CD4-positive, alpha-beta T cell (primary cell): ENCODE results near the gene MGAT5. TPM values are rescaled to one million over a fixed set of nuclear protein-coding genes. Genes with fewer than 3 reads are reported as not detected.
A peak's percentile ranks its signal among the peaks of the same experiment; 100 is the strongest.

Experiments
- ATAC-seq: fragments of 200-7000 bp; cut with Tn5 transposase; one replicate; pipeline ENCODE4 v1.10.0; 2022; ENCODE audit warnings: mild to moderate bottlenecking; ENCODE audit not compliant: poor library complexity
- CTCF ChIA-PET: fragments of 350-600 bp; sonication (Branson Sonifier 250); formaldehyde crosslinking; loops from one replicate; lab custom pipeline; 2021; ENCODE audit warnings: antibody characterized with exemption, inconsistent platforms; lab: Charles Lee
- POLR2A ChIA-PET: fragments of 350-600 bp; sonication (Branson Sonifier 250); formaldehyde crosslinking; loops from one replicate; lab custom pipeline; 2021; ENCODE audit warnings: antibody characterized with exemption, inconsistent platforms; lab: Charles Lee
- DNase-seq, 14 experiments: peaks; one replicate each; pipeline ENCODE4 v3.0.0-alpha.2; 2013 to 2020; ENCODE audit warnings: mixed read lengths in 2 of 14
- H3K27ac ChIP-seq, 2 donors: one replicate each; pipeline versions ENCODE4 v1.5.1 to v1.7.0; 2013; ENCODE audit warnings: low read length in 2 of 2, low read depth in 1 of 2, mild to moderate bottlenecking in 1 of 2
- H3K27me3 ChIP-seq, 2 experiments: 1 replicate in 1 of 2; 2 replicates in 1 of 2; pipeline versions ENCODE4 v1.6.1 to v1.7.0; 2013; ENCODE audit warnings: low read length in 2 of 2, control low read depth in 1 of 2, mild to moderate bottlenecking in 1 of 2, moderate library complexity in 1 of 2; ENCODE audit not compliant: insufficient read depth in 2 of 2, control insufficient read depth in 1 of 2
- H3K36me3 ChIP-seq: one replicate; pipeline ENCODE4 v1.6.1; 2013; ENCODE audit warnings: low read length, control low read depth; ENCODE audit not compliant: insufficient read depth
- H3K4me1 ChIP-seq: one replicate; pipeline ENCODE4 v1.6.1; 2013; ENCODE audit warnings: low read length, control low read depth; ENCODE audit not compliant: insufficient read depth
- H3K4me3 ChIP-seq: one replicate; pipeline ENCODE4 v1.5.1; 2013; ENCODE audit warnings: mild to moderate bottlenecking, low read length, moderate library complexity
- H3K9me3 ChIP-seq, 2 experiments: 1 replicate in 1 of 2; 2 replicates in 1 of 2; pipeline versions ENCODE4 v1.6.1 to v1.7.0; 2013; ENCODE audit warnings: low read length in 2 of 2, mild to moderate bottlenecking in 2 of 2, control low read depth in 1 of 2, moderate library complexity in 1 of 2; ENCODE audit not compliant: control insufficient read depth in 1 of 2, insufficient read depth in 1 of 2
- H3K27ac Mint-ChIP-seq: one replicate; pipeline ENCODE4 v1.8.0; 2020; ENCODE audit warnings: mixed read lengths
- H3K27me3 Mint-ChIP-seq: one replicate; pipeline ENCODE4 v1.8.0; 2021; ENCODE audit warnings: mixed read lengths
- H3K36me3 Mint-ChIP-seq: one replicate; pipeline ENCODE4 v1.8.0; 2021; ENCODE audit warnings: low read depth, mixed read lengths
- H3K4me1 Mint-ChIP-seq: one replicate; pipeline ENCODE4 v1.8.0; 2021; ENCODE audit warnings: low read depth, mixed read lengths
- H3K4me3 Mint-ChIP-seq: one replicate; pipeline ENCODE4 v1.8.0; 2020; ENCODE audit warnings: mild to moderate bottlenecking, mixed read lengths
- H3K9me3 Mint-ChIP-seq: one replicate; pipeline ENCODE4 v1.8.0; 2020; ENCODE audit warnings: mixed read lengths
- CTCF ChIP-seq: fragments of 200-600 bp; IDR thresholded peaks from one replicate; pipeline ENCODE4 v1.8.0; 2022; ENCODE audit warnings: antibody characterized with exemption, mild to moderate bottlenecking
- intact Hi-C, 2 experiments: fragments of 100-400 bp; cut with DNase I in 1 of 2; cut with micrococcal nuclease in 1 of 2; formaldehyde crosslinking; loops; one replicate each; pipeline versions ENCODE4 v1.15.1 to v1.9.0; 2023 to 2025; cut with DNase I, micrococcal nuclease
- total RNA-seq, 174 experiments: library from RNA in 2 of 174; stranded (reverse) in 2 of 174; gene quantifications; one replicate each; pipeline ENCODE4 v1.2.3 and lab custom pipeline; 2021 to 2026

Gene MGAT5
- total RNA-seq, 2 experiments from 2014 or later, result 77.5 to 77.8 TPM

- ChIA-PET POLR2A (interaction anchor here (0.6 to 3.4 kb wide), 4 partner anchors 214 to 525 kb away, joined by 3 to 50 read pairs (median 4); no protein-coding TSS in a partner anchor), CTCF (interaction anchor here (0.7 to 3.7 kb wide), 20 partner anchors 10 to 529 kb away, joined by 3 to 45 read pairs (median 4); no protein-coding TSS in a partner anchor)
- Mint-ChIP-seq H3K36me3 (peaks cover 50% of the 10 kb centered on the region), H3K27me3 (no peaks in the 10 kb centered on the region), H3K9me3 (no peaks in the 10 kb centered on the region), H3K27ac (no peak overlapping the region), H3K4me1 (peaks cover 54% of the 10 kb centered on the region), H3K4me3 (no peak overlapping the region)
- H3K9me3 ChIP-seq, result no peaks in the 10 kb centered on the region
- H3K36me3 ChIP-seq, result peaks cover 20% of the 10 kb centered on the region
- no peaks in the 10 kb centered on the region for H3K27me3 ChIP-seq
- H3K4me3 ChIP-seq, result no peak overlapping the region
- peaks cover 34% of the 10 kb centered on the region for H3K4me1 ChIP-seq
- DNase-seq (peak; percentile 51 to 84 (median 62)), ATAC-seq (peak; percentile 97)
- H3K27ac ChIP-seq, result no peak overlapping the region
- TF ChIP-seq CTCF, result peak; percentile 62
- intact Hi-C loops, result loop anchor here (1.0 to 5.0 kb wide), 6 partner anchors 163 to 526 kb away; no protein-coding TSS in a partner anchor
Observed at GRCh38 chr2:134411828-134412638, 158.2 kb downstream of the MGAT5 start.

GRCh38 chr2:134412639-134412999 is 158.7 kb downstream of the MGAT5 start:
- ATAC-seq (no peak), DNase-seq (no peak)
- H3K27ac Mint-ChIP-seq, result no peak overlapping the region
- Histone ChIP-seq H3K4me1 (peaks cover 33% of the 10 kb centered on the region), H3K27me3 (no peaks in the 10 kb centered on the region), H3K4me3 (no peak overlapping the region), H3K9me3 (no peaks in the 10 kb centered on the region), H3K27ac (no peak overlapping the region), H3K36me3 (peaks cover 26% of the 10 kb centered on the region)
- H3K4me1 Mint-ChIP-seq, result peaks cover 48% of the 10 kb centered on the region
- intact Hi-C loops, result loop anchor here (1.0 to 5.0 kb wide), 6 partner anchors 164 to 526 kb away; no protein-coding TSS in a partner anchor
- H3K4me3 Mint-ChIP-seq, result no peak overlapping the region
- H3K9me3 Mint-ChIP-seq, result no peaks in the 10 kb centered on the region
- H3K36me3 Mint-ChIP-seq, result peaks cover 50% of the 10 kb centered on the region
- ChIA-PET CTCF (interaction anchor here (1.0 to 3.7 kb wide), 15 partner anchors 63 to 529 kb away, joined by 3 to 45 read pairs (median 5); no protein-coding TSS in a partner anchor), POLR2A (interaction anchor here (0.6 to 3.4 kb wide), 2 partner anchors 214 to 293 kb away, joined by 3 to 50 read pairs; no protein-coding TSS in a partner anchor)
- no peak for TF ChIP-seq CTCF
- H3K27me3 Mint-ChIP-seq, result no peaks in the 10 kb centered on the region

- Histone ChIP-seq H3K36me3 (peaks cover 30% of the 10 kb centered on the region), H3K27ac (no peak overlapping the region), H3K27me3 (no peaks in the 10 kb centered on the region), H3K4me3 (no peak overlapping the region), H3K4me1 (peaks cover 25% of the 10 kb centered on the region), H3K9me3 (no peaks in the 10 kb centered on the region)
- peaks cover 40% of the 10 kb centered on the region for H3K4me1 Mint-ChIP-seq
- no peak for TF ChIP-seq CTCF
- no peak overlapping the region for H3K4me3 Mint-ChIP-seq
- no peaks in the 10 kb centered on the region for H3K27me3 Mint-ChIP-seq
- no peak for ATAC-seq
- ChIA-PET POLR2A (interaction anchor here (3.4 kb wide), 1 partner anchor 294 kb away, joined by 50 read pairs; no protein-coding TSS in a partner anchor), CTCF (interaction anchor here (3.7 kb wide), 1 partner anchor 295 kb away, joined by 45 read pairs; no protein-coding TSS in a partner anchor)
- H3K27ac Mint-ChIP-seq, result no peak overlapping the region
- intact Hi-C loops, result loop anchor here (2.0 to 5.0 kb wide), 4 partner anchors 165 to 527 kb away; no protein-coding TSS in a partner anchor
- no peaks in the 10 kb centered on the region for H3K9me3 Mint-ChIP-seq
- H3K36me3 Mint-ChIP-seq, result peaks cover 51% of the 10 kb centered on the region
- DNase-seq, result no peak
Observed at GRCh38 chr2:134413430-134413829, 159.6 kb downstream of the MGAT5 start.
